NCI-H187 (cell line): Measurements from ENCODE around the gene LRRC75B.
"Not testable (repeated sequence)": the region's sequence is repeated elsewhere in the genome, so short reads cannot be mapped to it uniquely, and the experiment has no call there.

Experiments used
- DNase-seq, 2 experiments: peaks; one replicate each; lab custom pipeline; 2025; lab: John Stamatoyannopoulos, UW

LRRC75B gene, protein sequence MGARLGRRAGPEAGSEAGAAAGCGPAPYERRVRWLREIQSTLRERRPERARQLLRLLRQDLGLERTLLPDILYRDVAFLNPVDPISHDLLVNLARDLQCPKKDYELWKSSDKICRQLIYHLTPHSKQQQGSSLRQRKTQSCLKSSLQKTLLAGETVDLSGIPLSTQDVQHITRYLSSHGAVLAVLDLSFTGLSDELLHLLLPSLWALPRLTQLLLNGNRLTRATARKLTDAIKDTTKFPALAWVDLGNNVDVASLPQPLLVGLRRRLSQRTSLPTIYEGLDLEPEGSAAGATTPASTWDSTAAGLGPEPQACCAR

DNA sequence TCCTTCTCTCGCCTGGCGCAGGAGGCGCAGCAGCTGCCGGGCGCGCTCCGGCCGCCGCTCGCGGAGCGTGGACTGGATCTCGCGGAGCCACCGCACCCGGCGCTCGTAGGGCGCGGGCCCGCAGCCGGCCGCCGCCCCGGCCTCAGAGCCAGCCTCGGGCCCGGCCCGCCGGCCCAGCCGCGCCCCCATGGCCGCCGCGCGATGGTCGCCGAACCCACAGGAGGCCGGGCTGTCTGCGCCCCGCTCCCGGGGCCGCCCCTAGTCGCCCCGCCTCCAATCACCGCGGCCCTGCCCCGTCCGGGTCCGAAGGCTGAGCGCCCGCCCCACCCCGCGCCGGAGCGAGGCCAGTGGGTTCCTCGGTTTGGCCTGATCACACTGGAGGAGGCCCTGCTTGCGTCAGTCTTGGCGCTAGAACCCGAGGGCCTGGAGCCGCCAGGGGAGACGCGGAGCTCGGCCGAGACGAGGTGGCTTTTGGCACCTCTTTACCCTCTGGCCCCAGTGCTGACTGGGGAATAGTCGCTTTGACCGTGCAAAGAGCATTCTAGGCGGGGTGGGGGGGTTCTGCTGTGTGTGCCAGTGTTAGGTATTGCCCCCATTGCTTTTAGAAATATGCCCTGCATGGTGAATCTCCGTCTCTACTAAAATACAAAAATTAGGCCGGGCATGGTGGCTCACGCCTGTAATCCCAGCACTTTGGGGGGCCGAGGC, at the start of gene LRRC75B:
Gene LRRC75B, minus strand, starts transcription at position 223 of the 708 bp plus-strand sequence. Its CDS starts 34 bp downstream, at position 189.
- DNase-seq: no peak

DNA sequence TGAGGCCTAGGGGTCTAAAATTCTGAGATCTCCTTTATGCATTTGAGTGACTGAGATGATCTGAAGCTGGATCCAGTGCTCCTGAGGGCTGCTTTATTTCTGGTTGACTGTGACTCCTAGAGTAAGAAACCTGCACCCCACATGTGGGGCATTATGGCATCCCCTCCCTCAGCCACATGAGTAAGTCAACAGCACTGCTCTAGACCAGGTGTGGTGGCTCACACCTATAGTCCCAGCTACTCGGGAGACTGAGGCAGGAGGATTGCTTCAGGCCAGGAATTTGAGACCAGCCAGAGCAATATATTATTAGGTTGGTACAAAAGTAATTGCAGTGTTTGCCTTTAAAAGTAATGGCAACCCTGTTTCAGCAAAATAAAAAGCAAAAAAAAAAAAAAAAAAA, 49.4 kb upstream of the LRRC75B start:
- DNase-seq: not testable (repeated sequence)

DNA sequence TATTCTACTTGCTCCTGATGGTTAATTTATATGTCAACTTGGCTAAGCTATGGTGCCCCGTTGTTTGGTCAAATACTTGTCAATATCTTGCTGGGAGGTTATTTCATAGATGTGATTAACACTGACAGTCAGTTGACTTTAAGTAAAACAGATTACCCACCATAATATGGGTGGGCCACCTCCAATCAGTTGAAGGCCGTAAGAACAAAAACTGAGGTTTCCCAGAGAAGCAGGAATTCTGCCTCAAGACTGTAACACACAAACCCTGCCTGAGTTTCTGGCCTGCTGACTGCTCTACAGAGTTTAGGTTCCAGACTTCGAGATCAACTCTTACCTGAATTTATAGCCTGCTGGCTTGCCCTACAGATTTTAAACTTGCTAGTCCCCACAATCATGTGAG, 43.6 kb upstream of the LRRC75B start:
- not testable (repeated sequence) for DNase-seq

DNA sequence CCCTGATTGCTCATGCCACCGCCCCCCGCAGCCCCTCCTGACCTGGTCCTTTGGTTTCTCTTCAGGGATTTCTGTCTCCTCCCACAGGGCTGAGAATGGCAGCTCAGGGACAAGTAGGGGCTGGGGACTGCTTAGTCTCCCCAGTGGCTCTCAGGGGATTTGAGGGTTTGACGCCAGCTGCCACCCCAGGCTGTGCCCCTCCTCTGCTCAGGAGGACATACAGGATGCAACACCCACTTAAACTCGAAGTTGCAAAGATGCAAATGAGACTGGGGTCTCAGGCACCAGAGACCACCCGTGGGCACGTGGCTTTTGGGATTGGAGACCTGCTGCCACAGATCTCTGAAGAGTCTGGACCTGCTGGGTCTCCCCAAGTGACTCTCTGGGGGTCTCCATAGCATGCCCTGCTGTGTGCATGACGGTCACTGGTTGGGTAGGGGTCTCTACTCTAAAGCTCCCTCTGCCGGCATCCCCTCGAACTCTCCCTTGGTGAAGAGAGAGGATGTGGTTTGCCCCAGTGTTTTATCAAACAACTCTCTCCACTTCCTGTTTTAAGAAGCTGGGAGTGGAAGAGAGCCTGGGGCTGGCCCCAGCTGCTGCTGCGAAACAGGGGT, 42.0 kb upstream of the LRRC75B start:
- not testable (repeated sequence) for DNase-seq

DNA sequence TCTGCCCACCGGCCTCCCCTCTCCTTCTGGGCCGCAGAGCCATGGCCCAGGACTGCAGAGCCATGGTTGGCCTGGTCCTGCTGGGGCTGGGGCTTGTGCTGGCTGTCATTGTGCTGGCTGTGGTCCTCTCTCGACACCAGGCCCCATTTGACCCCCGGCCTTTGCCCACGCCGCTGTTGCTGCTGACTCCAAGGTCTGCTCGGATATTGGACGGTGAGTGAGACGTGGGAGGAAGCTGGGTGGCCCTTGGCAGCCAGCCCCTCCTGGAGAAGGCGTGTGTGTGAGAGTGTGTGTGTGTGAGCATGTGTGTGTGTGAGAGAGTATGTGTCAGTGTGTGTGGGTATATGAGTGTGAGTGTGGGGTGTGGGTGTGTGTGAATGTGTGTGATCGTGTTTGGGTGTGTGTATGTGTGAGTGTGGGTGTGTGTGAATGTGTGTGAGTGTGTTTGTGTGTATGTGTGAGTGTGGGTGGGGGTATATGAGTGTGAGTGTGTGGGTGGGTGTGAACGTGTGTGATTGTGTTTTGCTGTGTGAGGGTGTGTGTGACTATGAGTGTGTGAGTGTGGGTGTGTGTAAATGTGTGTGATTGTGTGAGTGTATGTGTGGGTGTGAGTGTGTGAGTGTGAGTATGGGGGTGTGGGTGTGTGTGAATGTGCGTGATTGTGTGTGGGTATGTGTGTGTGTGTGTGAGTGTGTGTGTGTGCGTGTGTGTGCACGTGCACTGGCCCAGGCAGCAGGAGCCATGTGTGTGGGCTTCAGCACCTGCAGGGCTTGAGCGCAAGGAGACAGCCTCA, 40.6 kb upstream of the LRRC75B start:
- DNase-seq: not testable (repeated sequence)

DNA sequence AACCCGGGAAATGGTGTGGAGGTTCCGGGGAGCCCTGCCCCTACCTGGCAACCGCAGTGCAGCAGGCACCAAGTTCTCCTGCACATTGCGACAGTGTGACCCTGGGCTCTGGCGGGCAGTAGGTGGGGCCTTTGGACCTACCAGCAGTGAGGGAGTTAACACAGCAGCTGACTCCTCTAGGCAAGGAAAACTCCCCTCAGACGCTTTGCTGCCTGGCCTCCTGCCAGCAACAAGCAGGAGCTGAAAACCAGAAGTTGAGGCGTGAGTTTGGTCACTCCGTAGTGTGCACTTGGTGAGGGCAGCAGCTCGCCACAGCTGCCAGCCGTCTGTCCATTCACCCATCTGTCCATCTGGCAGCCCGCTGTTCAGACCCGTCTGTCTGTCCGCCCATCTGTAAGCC, 39.8 kb upstream of the LRRC75B start:
- not testable (repeated sequence) for DNase-seq

DNA sequence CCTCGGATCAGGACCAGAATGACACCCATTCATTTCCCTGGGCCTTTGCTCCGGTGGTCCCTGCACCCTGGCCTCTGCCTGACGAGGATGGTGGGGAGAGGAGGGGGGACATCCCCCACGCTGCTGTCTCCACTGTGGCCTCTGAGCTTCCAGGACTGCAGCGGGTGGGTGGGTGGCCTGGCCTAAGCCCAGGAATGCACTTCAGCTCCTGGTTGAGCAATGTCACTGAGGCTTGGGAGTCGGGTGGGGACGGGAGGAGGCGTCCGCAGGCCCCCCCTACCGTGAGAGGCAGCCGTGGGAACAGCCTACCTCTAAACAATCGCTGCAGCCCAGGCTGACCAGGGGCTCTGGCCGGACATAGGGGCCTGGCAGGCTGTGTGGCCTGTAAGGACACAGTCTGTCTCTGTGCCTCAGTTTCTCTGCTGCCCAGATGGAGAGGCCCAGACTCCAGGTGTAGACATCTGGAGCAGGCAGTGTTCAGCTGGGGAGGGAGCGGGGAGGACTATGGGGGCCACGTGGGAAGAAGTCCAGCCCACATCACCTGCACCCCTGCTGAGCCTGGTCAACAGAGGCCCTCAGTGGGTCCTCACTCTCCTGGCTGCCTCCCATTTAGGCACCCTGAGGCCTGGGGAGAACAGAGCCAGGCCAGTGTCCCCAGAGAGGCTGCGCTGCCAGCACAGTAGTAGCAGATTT, 38.7 kb upstream of the LRRC75B start:
- DNase-seq: not testable (repeated sequence)

DNA sequence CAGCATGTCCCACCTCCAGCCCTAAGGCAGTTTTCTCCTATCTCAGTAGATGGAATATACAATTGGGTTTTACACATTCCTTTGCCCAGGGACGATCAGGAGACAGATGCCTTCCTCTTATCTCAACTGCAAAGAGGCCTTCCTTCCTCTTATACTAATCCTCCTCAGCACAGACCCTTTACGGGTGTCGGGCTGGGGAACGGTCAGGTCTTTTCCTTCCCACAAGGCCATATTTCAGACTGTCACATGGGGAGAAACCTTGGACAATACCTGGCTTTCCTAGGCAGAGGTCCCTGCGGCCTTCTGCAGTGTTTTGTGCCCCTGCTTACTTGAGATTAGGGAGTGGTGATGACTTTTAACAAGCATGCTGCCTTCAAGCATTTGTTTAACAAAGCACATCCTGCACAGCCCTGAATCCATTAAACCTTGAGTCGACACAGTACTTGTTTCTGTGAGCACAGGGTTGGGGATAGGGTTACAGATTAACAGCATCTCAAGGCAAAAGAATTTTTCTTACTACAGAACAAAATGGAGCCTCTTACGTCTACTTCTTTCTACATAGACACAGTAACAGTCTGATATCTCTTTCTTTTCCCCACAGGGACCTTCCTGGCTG, 38.0 kb upstream of the LRRC75B start:
- DNase-seq: not testable (repeated sequence)

DNA sequence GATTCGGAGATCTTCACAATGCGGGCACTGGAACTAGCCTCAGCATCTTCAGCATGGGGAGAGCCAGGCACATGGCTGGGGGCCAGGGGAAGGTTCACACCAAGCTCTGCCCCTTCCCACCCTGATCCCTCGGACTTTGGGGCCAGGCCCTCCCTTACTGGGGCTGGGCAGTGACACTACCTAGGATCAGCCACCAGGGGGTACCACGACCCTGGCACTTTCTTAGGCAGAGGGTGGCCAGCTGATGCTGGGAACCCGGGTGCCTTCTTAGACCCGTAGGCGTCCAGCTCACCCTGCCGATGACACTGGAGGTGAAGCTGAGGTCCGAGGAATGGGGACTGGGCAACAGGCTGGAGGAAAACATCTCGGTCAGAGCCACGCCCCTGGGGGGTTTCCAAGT, 36.2 kb upstream of the LRRC75B start:
- not testable (repeated sequence) for DNase-seq

DNA sequence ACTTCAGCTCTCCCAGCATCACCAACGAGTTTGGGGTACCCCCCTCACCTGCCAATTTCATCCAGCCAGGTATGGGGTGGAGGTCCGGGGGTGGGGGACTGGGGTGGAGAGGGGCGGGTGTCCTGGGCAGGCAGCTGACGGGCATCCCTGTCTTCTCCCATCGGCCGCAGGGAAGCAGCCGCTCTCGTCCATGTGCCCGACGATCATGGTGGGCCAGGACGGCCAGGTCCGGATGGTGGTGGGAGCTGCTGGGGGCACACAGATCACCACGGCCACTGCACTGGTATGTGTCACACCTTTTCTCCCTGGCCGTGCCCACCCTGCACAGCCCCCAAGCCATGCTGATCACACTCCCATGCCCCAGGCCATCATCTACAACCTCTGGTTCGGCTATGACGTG, 35.0 kb upstream of the LRRC75B start:
- DNase-seq: not testable (repeated sequence)

DNA sequence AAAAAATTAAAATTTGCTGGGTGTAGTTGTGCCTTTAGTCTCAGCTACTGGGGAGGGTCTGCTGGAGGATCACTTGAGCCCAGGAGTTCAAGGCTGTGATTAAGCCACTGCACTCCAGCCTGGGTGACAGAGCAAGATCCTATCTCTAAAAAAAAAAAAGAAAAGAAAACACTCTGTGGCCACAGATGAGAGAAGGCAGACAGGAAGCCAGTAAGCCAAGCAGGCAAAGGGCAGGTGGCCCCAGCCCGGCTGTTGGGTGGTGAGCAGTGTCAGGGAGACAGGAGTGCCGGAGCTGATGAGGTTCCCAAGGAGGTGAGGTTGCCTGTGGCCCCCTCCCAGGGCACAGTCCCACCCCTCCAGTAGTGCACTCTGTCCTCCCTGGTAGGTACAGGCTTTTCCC, 29.7 kb upstream of the LRRC75B start:
- DNase-seq: not testable (repeated sequence)

DNA sequence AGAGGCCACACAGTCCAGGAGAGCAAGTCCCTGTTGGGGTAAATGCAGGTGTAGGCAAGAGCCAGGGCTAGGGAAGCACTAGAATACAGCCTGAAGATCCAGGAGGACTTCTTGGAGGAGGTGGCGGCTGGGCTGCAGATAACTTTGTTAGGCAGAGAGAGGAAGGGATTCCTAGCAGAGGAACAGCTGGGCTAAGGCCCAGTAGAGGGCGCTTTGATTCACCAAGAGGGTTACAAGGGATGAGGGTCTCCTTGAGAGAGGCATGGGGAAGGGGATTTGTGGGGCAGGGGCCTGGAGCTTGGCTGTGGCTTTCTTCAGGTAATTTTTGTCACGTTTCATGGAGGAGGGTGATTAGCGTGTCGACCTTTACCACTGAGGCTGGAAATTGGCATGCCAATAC, 28.4 kb upstream of the LRRC75B start:
- DNase-seq: not testable (repeated sequence)

DNA sequence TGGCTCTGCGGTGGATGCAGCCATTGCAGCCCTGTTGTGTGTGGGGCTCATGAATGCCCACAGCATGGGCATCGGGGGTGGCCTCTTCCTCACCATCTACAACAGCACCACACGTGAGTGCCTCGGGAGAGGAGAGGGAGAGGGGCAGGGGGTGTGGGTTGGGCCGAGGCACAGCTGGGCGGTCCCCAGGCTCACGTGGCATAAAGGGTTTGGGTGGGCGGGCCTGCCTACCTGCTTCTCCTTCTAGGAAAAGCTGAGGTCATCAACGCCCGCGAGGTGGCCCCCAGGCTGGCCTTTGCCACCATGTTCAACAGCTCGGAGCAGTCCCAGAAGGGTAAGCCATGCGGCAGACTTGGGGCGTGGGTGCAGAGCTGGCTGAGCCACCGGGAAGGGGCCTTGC, 21.9 kb upstream of the LRRC75B start:
- DNase-seq: not testable (repeated sequence)

DNA sequence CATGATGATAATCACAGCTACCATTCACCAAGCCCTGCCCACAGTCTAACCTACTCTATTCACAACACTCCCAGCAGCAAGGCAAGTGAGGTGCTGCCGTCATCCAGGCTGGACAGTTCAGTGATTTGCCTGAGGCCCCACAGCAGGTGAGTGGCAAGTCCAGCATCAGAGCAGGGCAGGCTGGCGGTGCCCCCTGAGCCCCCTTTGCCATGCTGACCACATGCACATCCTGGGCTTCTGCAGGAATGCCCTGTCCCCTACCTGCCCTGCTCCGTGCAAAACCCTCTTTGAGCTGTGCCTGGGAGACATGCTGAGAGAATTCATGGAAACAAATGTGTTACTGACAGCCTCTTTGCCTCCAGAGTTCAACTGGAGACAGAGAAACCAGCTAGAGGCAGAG, 17.0 kb upstream of the LRRC75B start:
- not testable (repeated sequence) for DNase-seq

DNA sequence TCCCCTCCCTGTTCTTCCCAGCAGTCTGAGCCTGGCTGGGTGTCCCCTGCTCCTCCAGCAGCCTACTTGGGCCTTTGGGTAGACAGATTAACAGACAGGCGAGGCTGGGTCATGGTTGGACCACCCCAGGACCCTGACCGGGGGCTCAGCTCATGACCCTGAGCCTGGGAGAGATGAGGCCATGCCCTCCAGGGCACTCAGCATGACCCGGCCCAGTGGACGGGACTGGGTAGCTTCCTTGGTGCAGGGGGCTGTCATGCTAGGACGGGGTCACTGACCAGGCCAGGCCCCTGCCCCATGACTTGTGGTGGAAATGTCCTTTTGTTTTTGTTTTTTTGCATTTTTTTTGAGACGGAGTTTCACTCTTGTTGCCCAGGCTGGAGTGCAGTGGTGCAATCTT, 15.5 kb upstream of the LRRC75B start:
- not testable (repeated sequence) for DNase-seq

DNA sequence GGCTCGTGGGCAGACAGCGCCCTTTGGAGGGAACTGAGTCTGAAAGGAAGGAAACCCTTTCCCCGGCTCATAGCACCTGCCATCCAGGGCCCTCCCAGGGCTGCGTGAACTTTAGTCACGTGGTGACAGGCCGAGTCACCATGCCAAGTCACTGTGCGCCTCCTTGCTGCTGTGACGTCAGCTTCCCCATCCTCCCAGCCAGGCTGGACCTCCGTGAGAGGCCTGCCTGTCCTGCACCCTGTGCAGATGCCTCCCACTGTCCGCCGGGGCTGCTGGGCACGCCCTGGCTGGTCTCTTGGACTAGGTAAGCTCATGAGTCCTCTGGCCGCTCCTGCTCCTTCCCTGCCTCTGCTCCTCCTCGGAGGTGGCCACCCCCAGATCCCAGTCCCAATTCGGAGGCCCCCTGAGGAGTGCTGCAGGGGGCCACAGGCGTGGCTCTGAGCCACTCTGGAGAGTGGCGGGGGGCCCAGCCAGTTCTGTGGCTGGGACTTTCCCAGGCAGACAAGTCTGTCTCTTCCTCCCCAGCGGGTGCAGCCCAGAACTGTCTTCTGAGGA, 14.6 kb upstream of the LRRC75B start:
- DNase-seq: not testable (repeated sequence)

DNA sequence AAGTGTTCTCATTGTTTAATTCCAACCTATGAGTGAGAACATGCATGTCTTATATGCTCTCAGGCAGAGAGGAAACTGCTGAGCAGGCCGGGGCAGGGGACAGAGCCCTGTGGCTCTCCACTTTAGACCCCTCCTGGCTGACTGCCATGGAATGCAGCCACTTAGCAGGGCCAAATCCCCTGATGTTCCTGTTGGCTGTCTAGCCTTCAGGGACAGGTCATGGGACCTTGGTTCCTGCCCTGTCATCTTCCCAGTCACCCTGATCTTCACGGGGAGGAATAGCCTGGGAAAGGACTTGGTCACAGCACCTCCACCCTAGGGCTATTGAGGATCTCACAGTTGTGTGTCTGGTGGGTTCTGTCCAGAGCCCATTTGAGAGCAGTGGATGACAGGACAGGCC, 13.5 kb upstream of the LRRC75B start:
- not testable (repeated sequence) for DNase-seq

DNA sequence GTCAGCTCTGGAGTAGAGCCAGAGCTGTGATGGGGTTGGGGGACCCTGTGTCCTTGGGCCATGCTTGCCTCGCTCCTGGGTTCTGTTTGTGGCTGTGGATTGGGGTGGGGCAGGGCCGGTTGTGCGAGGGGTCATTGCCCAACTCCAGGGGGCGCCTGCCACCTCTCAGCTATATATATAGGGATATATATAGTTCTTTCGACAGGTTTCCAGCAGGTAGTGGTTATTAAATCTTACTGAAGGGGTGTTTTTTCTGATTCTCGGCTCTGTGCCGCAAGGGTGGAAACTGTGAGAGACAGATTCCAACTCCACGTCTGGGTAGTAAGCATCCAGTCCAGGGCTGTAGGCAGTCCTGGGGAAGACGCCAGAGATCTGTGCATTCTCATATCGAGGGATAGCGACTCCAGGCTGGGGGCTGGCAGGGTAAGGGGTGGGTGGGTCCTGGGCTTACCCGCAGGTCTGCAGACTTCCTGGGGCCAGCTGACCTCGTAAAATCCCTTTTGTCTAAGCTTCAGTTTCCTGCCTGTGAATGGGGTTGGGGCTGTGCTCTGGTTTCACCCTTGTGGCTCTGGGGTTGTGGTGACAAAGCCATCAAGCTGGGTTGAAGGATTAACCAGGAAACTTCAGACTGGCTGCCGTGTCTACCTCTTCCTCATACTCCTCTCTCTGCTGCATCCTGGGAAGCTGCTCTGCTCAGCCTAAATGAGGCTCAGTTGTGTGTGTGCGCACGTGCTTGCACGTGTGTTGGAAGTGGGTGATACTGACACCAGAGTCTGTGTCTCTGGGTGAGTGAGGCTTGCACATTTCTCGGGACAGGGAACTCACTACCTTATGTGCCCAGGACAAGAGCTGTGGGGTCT, 11.1 kb upstream of the LRRC75B start:
- not testable (repeated sequence) for DNase-seq

DNA sequence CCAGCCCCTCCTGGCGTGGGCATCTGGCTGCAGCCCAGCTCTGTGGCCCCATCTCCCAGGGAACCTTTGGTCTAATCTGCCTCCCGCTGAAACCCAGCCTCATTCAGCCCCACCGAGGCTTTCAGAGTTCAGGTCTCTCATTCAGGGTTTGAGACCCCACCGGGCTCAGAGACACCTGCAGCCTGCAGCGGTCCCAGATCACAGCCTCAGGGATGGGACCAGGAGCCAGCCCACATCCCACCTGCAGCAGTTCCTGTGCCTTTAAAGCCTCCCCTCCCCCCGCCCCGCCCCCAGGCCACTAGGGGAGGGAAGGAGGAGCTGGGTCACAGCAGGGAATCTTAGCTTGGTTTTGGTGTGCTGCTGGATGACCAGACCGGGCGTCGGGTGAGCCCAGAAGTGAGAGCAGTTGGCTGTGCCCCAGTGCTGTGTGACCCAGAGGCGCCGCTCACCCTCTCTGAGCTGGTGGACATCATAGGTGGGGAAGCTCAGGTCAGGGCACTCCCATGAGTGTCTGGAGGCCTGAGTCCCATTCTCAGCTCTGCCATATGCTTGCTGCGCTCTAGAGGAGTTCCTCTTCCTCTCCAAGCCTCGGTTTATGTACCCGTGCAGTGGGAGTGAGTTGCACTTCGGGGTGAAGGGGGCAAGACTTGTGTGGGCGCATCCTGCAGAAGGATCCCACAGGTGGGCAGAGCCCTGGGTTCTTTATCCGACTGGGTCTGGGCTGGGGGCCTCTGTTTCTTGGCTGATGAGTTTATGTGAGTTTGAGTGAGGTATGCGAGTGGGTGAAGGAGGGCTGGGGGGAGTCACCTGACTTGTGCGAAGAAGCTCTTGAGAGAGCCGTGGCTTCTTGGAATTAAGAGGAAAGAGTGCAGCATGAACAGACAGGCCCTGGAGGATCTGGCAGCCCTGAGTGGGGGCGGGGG, 10.2 kb upstream of the LRRC75B start, which contains the start of gene GGT1:
Gene GGT1, plus strand, starts transcription at position 347 of the 923 bp plus-strand sequence. CDS start 7,889 bp downstream, outside the sequence.
- DNase-seq: not testable (repeated sequence)
